HG03196 (cell line): ENCODE results near the gene RAPSN.

Experiments
- ATAC-seq: cut with Tn5 transposase; IDR thresholded peaks from one replicate; pipeline ENCODE4 v1.9.1; 2021; ENCODE audit not compliant: unreplicated experiment

Gene RAPSN

DNA sequence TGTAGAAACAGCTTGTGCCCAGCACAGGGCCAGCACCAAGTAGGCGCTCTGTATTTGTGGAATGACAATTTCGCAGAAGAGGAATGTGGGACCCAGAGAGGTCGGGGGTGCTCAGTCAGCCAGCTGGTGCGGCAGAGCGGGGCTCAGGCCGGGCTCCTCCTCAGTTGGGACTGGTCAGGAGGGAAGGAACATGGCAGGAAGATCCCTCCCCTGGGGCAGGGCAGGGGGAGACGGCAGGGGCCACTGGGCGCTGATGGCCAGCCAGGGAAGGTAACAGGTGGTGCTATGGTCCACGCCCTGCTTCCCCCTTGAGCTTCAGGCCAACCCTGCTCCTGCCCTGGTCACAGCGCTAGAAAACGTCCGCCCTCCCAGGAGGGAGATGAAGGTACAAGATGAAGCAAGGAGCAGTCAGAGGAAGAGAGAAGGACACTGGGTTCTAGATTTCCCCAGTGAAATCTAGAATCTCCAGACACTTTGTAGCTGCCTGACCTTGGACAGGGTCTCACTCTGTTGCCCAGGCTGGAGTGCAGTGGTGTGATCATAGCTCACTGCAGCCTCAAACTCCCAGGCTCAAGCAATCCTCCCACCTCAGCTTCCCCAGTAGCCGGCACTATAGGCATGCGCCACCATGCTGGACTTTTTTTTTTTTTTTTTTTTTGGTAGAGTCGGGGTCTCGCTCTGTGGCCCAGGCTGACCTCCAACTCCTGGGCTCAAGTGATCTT, 57.1 kb downstream of the RAPSN start:
- no peak for ATAC-seq

DNA sequence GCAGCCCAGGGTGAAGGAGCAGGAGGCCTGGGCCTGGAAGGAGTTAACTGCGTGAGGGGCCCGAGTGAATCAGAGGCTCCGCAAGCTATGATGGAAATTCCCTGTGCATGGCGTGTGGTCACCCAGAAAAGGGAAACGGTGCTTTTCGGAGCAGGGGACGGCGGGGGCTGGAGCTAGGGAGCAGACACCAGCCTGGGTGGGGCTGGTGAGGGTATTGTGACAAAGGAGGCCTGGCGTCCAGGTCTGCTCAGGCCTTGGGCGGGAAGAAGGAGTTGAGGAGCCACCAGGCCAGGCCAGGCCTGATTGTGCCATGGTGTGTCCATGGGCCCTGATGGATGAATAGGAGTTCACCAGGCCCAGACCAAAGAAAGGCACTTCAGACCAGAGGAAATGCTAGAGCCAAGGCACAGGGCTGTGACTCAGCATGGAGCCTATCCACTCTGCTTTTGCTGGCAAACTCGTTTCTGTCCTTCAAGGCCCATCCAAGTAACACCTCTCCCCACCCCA, 57.8 kb downstream of the RAPSN start:
- no peak for ATAC-seq

DNA sequence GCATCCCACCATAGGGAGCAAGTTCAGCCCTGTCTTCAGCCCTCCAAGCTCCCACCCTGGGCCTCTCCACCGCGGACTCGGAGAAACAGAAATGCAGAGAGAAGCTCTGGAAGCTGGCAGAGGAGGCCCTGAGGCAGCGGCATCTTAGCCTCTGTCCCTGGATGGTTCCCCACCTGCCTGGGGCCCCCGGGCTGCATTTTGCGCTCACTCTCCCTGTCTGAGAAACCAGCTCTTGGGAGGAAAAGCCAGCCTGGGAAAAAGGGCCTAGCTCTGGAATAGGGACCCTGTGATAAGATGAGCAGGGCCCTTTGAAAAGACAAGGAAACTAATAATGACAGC, 58.5 kb downstream of the RAPSN start:
- no peak for ATAC-seq

DNA sequence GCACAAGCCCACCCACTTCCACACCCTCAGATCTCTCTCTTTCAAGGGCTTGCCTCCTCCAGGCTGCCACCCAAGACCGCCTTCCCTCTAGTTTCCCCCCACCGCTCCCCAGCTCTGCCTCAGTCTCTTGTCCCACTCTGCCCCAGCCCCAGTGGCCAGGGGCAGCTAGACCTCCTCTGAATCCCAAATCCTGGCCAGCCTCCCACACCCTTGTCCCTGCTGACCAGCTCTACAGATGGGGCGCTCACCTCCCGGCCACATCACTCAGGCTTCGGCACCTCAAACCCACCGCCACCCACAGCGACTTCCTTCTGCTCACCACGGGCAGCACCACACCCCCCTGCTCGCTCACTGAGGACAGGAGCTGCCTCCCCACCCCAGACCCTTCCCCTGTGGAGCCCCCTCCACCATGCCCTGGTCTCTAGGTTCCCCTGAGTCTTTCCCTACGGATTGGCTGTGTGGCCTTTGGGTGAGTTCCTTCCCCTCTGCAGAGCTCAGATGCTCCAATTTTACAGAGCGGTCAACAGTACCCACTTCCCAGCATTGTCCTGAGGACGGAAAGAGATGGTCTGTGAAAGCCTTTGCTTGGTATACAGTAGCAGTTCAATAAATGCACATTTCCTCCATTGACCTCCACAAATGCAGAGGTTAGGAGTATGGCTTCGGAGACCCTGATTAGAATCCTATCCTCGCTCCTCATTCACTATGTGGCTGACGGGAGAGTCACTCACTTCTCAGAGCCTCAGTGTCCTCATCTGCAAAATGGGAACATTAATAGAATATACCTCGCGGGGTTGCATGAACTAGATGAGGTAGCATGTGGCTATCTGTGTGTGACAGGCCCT, 59.1 kb downstream of the RAPSN start:
- ATAC-seq, result no peak

DNA sequence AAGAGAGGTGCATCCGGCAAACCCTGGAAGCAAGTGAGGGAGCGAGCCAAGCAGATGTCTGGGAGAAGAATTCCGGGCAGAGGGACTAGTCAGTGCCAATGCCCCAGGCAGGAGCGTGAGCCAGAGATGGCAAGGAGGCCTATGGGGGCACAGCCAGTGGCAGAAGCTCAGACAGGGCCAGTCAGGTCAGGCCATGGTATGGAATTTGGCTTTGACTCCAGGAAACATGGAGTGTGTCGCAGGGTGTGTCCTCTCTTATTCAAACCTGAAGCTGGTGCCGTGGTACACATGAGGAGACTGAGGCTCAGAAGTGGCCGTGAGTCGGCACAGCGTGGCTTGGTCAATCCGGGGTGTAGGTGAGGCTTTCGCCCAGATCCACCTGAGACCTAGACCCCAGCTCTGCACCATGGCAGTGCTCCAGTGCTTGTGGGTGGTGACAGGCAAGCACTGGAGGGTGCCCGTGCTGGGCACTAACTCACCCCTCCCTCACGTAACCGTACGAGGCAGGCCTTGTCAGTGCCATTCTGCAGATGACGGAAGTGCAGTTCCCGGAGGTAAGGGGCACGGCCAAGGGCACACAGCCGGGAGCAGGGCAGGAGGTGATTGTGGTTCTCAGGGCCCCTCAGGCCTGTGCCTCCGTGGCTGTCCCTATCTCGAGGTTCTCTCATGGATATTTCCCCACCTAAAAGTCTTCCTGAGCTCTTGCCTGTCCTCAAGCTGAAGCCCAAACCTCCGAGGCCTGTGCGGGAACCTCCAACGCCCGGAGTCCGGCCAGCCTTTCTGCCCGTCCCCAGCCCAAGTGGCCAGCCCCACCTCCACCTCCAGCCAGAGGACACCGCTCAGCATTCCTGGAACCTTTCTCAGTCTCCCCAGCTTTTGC, 60.0 kb downstream of the RAPSN start:
- no peak for ATAC-seq

DNA sequence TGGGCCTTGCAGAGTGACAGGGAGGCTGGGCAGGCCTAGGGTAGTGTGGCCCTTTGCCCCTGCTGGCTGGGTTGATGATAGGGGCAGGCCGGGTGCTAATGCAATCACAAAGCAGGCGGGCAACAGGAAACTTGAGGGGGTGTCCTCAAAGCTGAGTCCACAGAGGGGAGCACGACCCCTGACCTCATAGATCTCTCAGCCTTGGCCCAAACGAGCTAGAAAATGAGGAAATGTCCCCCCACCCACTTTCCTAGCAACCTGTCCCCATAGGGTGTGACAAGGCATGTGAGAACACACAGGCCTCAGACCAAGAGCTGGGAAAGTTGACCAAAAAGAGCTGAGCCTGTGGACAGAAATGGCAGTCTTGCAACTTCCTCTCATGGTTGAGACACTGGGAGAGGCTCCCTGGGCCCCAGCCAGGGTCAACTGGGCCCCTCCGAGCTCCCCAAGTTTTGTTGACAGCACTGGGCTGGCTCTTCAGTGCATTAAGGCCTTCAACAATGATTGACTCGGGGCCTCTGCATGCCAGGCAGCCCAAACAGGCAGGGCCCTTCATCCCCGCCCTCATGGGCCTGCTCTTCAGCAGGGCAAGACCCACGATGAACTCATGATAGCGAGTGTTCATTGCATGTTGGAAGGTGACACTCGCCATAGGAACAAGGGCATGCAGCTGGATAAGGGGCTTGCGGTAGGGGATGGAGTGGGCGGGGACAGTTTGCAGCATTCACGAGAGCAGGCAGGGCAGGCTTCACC, 60.8 kb downstream of the RAPSN start:
- no peak for ATAC-seq
